Transverse colon (tissue), 4 donors: Measurements from ENCODE around the gene PI4KA. TPM values are rescaled to one million over a fixed set of nuclear protein-coding genes. Genes with fewer than 3 reads are reported as not detected.

Experiments used
- DNase-seq: peaks from one replicate; pipeline ENCODE4 v3.0.0-alpha.2; 2019
- H3K27ac ChIP-seq, 4 donors: fragments of 200-600 bp; sonication (generic); 2 replicates each; pipeline ENCODE4 v1.5.1; 2016 to 2018; ENCODE audit warnings: inconsistent platforms in 4 of 4
- H3K27me3 ChIP-seq: fragments of 200-600 bp; sonication (generic); 2 replicates; pipeline ENCODE4 v1.5.1; 2017; ENCODE audit warnings: inconsistent platforms
- H3K36me3 ChIP-seq, 4 donors: fragments of 200-600 bp; sonication (generic); 2 replicates each; pipeline ENCODE4 v1.5.1; 2017 to 2019; ENCODE audit warnings: inconsistent platforms in 4 of 4
- H3K4me1 ChIP-seq, 4 donors: fragments of 200-600 bp; sonication (generic); 2 replicates each; pipeline ENCODE4 v1.5.1; 2017 to 2020; ENCODE audit warnings: inconsistent platforms in 4 of 4
- H3K4me3 ChIP-seq, 4 donors: fragments of 200-600 bp; sonication (generic); 1 replicate in 1 of 4; 2 replicates in 3 of 4; pipeline versions ENCODE4 v1.5.1 to v1.6.1; 2017 to 2019; ENCODE audit warnings: inconsistent platforms in 4 of 4
- H3K9me3 ChIP-seq, 2 donors: fragments of 200-600 bp; sonication (generic); 2 replicates each; pipeline ENCODE4 v1.5.1; 2017 to 2019; ENCODE audit warnings: inconsistent platforms in 2 of 2
- EP300 ChIP-seq: sonication (generic); formaldehyde crosslinking; IDR thresholded peaks from one replicate; pipeline ENCODE4 v1.6.1; 2017; ENCODE audit warnings: antibody characterized with exemption, low read depth
- POLR2A ChIP-seq: fragments of 450-650 bp; IDR thresholded peaks from one replicate; pipeline ENCODE4 v1.6.1; 2016; ENCODE audit warnings: antibody characterized with exemption, mild to moderate bottlenecking, moderate library complexity
- POLR2AphosphoS5 ChIP-seq, 3 donors: sonication (generic); formaldehyde crosslinking; IDR thresholded peaks; one replicate each; pipeline ENCODE4 v1.6.1; 2016; ENCODE audit warnings: antibody characterized with exemption in 3 of 3
- WGBS, 2 donors: methylation state at CpG; one replicate each; pipeline ENCODE4 v1.1.5; 2018; ENCODE audit warnings: low coverage in 1 of 2; 5-methylcytosine and 5-hydroxymethylcytosine counted together
- in situ Hi-C, 4 donors: fragments of 200-750 bp; cut with MboI; loops; one replicate each; pipeline versions ENCODE4 v1.15.0 to v1.15.1; 2017; ENCODE audit warnings: low sequenced_read_pairs in 3 of 4, low pct_ligation_motif_present in 1 of 4, low pct_unique_long_range_greater_than_20kb in 1 of 4
- intact Hi-C: fragments of 100-400 bp; cut with DNase I; formaldehyde crosslinking; loops from one replicate; pipeline ENCODE4 v1.15.1; 2023; ENCODE audit warnings: low total_unique reads
- total RNA-seq, 4 donors: library from RNA; depleted of rRNA; stranded (reverse); fragments of >200 nt; gene quantifications; one replicate each; pipeline ENCODE4 v1.1.0, GENCODE V29; 2016
- TF ChIP-seq, protein P1 (sequence below), 5 experiments: fragments of 200-600 bp in 3 of 5; fragments of 450-650 bp in 2 of 5; sonication (generic) in 3 of 5; IDR thresholded peaks; 1 replicate in 2 of 5; 2 replicates in 3 of 5; pipeline ENCODE4 v1.5.1; 2016 to 2017; ENCODE audit warnings: antibody characterized with exemption in 5 of 5, inconsistent platforms in 3 of 5, mild to moderate bottlenecking in 2 of 5, moderate library complexity in 1 of 5

The PI4KA gene
- total RNA-seq, 4 donors from 2014 or later, result 90.8 to 126 (median 109) TPM

DNA sequence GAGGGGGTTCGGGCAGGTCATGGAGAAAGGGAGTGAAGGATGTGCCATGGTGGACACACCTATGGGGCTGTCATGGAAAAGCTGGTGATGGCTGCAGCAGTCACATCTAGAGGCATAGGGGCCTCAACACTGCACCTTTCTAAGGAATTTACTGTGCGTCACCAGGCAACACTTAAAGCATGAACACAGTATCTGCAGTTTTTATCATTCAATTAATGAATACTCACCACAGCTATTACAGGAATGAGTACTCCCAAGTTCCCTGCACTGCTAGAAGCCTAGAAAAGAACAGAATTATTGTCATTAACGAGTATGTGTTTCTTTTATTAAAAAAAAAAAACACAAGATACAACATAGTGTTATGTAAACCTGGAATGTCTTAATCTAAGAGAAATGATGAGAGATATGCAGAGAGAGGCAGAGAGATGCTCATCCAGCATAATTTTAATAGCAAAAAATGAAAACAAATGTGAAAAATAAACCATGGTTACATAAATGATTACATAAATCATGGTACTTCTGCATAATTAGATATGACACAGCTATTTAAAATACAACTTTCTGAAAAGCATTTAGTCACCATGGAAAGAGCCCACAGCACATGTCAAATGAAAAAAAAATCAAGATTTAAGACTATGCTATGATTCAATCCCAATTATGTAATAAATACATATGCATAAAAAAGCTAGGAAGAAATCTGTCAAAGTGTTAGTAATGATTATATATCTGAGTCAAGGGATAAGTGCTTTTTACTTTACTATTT lies 65.5 kb downstream of the PI4KA start:
- no peak for DNase-seq
- H3K4me3 ChIP-seq, result no peak overlapping the region
- no peak overlapping the region for H3K27ac ChIP-seq
- in situ Hi-C loops (no loop called here), intact Hi-C loops (no loop called here)
- no peaks in the 10 kb centered on the region for H3K9me3 ChIP-seq
- H3K4me1 ChIP-seq, result peaks cover 0 to 4% (median 0%) of the 10 kb centered on the region in 4 donors
- 79 to 90% methylated on average over 3 of the region's 3 CpGs for WGBS, 2 donors
- no peaks in the 10 kb centered on the region for H3K27me3 ChIP-seq
- TF ChIP-seq POLR2A, result no peak
- no peak for TF ChIP-seq EP300
- TF ChIP-seq, protein P1, sequence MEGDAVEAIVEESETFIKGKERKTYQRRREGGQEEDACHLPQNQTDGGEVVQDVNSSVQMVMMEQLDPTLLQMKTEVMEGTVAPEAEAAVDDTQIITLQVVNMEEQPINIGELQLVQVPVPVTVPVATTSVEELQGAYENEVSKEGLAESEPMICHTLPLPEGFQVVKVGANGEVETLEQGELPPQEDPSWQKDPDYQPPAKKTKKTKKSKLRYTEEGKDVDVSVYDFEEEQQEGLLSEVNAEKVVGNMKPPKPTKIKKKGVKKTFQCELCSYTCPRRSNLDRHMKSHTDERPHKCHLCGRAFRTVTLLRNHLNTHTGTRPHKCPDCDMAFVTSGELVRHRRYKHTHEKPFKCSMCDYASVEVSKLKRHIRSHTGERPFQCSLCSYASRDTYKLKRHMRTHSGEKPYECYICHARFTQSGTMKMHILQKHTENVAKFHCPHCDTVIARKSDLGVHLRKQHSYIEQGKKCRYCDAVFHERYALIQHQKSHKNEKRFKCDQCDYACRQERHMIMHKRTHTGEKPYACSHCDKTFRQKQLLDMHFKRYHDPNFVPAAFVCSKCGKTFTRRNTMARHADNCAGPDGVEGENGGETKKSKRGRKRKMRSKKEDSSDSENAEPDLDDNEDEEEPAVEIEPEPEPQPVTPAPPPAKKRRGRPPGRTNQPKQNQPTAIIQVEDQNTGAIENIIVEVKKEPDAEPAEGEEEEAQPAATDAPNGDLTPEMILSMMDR (IDR thresholded peaks at IDR 0.05), result no peak
- TF ChIP-seq POLR2AphosphoS5 (IDR thresholded peaks at IDR 0.05), result no peak
- peaks cover 0 to 28% (median 12%) of the 10 kb centered on the region in 4 donors for H3K36me3 ChIP-seq

GRCh38 chr22:20792221-20792965 lies 66.2 kb downstream of the PI4KA start:
- peaks cover 0 to 27% (median 12%) of the 10 kb centered on the region in 4 donors for H3K36me3 ChIP-seq
- WGBS, 2 donors, result 94 to 96% methylated on average over 9 to 12 of the region's 12 CpGs
- no peak overlapping the region for H3K27ac ChIP-seq
- peaks cover 0 to 4% (median 0%) of the 10 kb centered on the region in 4 donors for H3K4me1 ChIP-seq
- H3K27me3 ChIP-seq, result no peaks in the 10 kb centered on the region
- no peak for DNase-seq
- no peak for TF ChIP-seq EP300
- no peak for TF ChIP-seq POLR2A
- TF ChIP-seq, protein P1 (IDR thresholded peaks at IDR 0.05), result no peak
- no peak for TF ChIP-seq POLR2AphosphoS5 (IDR thresholded peaks at IDR 0.05)
- intact Hi-C loops, result no loop called here
- no peak overlapping the region for H3K4me3 ChIP-seq
- H3K9me3 ChIP-seq, result no peaks in the 10 kb centered on the region
- in situ Hi-C loops, result no loop called here

DNA sequence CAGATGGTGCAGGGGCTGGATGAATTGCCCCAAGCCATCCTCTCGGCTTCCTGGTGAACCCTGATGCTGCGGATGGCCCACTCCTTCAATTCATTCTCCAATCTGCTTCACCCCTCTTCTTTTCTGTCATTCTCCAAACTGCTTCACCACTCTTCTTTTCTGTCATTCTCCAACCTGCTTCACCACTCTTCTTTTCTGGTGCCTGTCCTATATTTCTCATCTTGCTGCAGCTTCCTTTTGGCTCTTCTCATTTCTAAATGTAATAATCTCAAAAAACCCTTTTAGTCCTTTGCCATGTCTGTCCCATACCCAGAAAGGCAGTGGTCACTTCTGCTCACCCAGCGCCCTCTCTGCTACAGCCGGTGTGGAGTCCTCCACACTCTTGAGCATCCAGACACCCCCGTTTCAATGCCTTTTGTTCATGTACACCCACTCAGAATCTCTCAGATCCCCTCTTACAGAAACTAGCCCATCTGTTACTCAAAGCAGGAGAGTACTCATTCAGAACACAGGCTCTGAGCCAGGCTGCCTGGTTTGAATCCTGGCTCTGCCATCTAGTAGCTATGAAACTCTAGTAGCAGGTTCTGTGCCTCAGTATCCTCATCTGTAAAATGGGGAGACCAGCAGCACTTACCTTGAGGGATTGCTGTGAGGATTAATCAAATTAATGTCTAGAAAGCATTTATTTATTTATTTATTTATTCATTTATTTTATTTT lies 69.8 kb downstream of the PI4KA start:
- Histone ChIP-seq H3K4me1 (peaks cover 0 to 4% (median 0%) of the 10 kb centered on the region in 4 donors), H3K4me3 (no peak overlapping the region), H3K27ac (no peak overlapping the region), H3K9me3 (no peaks in the 10 kb centered on the region), H3K36me3 (peaks cover 0 to 8% (median 3%) of the 10 kb centered on the region in 4 donors), H3K27me3 (no peaks in the 10 kb centered on the region)
- no peak for DNase-seq
- 93 to 100% methylated on average over 4 to 5 of the region's 5 CpGs for WGBS, 2 donors
- intact Hi-C loops, result no loop called here
- in situ Hi-C loops, result no loop called here
- TF ChIP-seq POLR2A, result no peak
- no peak for TF ChIP-seq POLR2AphosphoS5 (IDR thresholded peaks at IDR 0.05)
- TF ChIP-seq EP300, result no peak
- TF ChIP-seq, protein P1 (IDR thresholded peaks at IDR 0.05), result no peak
